ENCODE results near the gene SPHK1. TPM values are rescaled to one million over a fixed set of nuclear protein-coding genes. Genes with fewer than 3 reads are reported as not detected.

Gene SPHK1
- total and polyA plus RNA-seq, 2 donors (not counting 3 experiments of a cell fraction or from before 2014, with no cell fraction given): 85.6 to 97.4 TPM

DNA sequence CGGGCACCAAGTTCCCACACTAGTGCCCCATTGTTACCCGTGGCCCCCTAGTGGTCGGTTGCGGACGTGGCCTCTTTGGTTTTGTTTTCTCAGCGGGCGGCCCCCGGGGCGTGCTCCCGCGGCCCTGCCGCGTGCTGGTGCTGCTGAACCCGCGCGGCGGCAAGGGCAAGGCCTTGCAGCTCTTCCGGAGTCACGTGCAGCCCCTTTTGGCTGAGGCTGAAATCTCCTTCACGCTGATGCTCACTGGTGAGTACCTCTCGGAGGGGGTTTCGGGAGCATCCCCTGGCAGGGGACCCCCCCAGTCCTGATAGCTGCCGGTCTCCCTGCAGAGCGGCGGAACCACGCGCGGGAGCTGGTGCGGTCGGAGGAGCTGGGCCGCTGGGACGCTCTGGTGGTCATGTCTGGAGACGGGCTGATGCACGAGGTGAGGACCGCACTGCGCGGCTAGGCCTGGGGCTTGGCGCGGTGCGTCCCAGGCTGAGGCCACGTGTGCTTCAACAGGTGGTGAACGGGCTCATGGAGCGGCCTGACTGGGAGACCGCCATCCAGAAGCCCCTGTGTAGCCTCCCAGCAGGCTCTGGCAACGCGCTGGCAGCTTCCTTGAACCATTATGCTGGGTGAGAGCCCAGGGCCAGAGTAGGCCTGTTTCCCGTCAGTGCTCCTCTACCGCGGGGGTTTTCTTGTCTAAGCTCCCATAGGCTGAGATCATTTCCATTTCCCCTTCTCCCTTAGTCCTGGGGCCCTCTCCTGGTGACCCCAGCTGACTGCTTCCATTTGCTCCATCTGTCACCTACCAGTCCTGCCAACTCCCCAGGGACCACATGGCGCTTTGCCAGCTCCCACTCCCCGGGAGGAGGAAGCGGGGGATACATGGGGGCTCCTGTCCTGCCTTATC lies 1.7 kb downstream of the SPHK1 start:
- peak overlapping the region; percentile 54 to 68 (median 65) for H3K4me3 ChIP-seq (replicated peaks in 1 of 3; ENCODE audit: insufficient read depth in 1 of 3, low read depth in 1 of 3, low read length in 3 of 3)
- peak overlapping the region; percentile 97 for H3K9ac ChIP-seq (replicated peaks; ENCODE audit: extremely low read depth, insufficient read depth, low read length)
- TF ChIP-seq FOS (IDR thresholded peaks at IDR 0.05; ENCODE audit: borderline replicate concordance, insufficient read depth, low read length) (no peak), EZH2 (IDR thresholded peaks at IDR 0.05; ENCODE audit: borderline replicate concordance, low read depth, low read length, severe bottlenecking) (no peak), JUN (IDR thresholded peaks at IDR 0.05; ENCODE audit: borderline replicate concordance, insufficient read depth, insufficient read length, low read depth) (no peak), POLR2A (IDR thresholded peaks at IDR 0.05; ENCODE audit: low read depth, low read length) (no peak), MAX (IDR thresholded peaks at IDR 0.05; ENCODE audit: insufficient read depth, insufficient read length) (peak; percentile 90), POLR2AphosphoS5 (IDR thresholded peaks at IDR 0.05; ENCODE audit: insufficient read depth, low read depth, low read length) (peak; percentile 57), MYC (IDR thresholded peaks at IDR 0.05; ENCODE audit: low read depth, low read length) (peak; percentile 20), GATA2 (IDR thresholded peaks at IDR 0.05; ENCODE audit: insufficient read depth, insufficient read length, low read depth, low read length) (no peak), CTCF (IDR thresholded peaks at IDR 0.05; ENCODE audit: extremely low read depth in 1 of 2, insufficient read depth in 1 of 2, low read depth in 1 of 2, low read length in 2 of 2) (peak; percentile 89 to 90)
- H2AFZ ChIP-seq (ENCODE audit: low read depth, low read length): no peak overlapping the region
- dilution Hi-C loops (cut with MboI; ENCODE audit: extremely low pct_ligation_motif_present, low sequenced_read_pairs) (no loop called here), intact Hi-C loops (cut with micrococcal nuclease) (loop anchor here (1.0 to 2.0 kb wide), 3 partner anchors 16 to 71 kb away; no protein-coding TSS in a partner anchor)
- peaks cover 37% of the 10 kb centered on the region for H3K79me2 ChIP-seq (ENCODE audit: control insufficient read depth, insufficient read depth, low read length)
- no peaks in the 10 kb centered on the region for H4K20me1 ChIP-seq (replicated peaks; ENCODE audit: control insufficient read depth, extremely low read depth, insufficient read depth, low read length)
- no peaks in the 10 kb centered on the region for H3K27me3 ChIP-seq (ENCODE audit: control insufficient read depth in 2 of 2, insufficient read depth in 2 of 2, low read length in 2 of 2)
- ChIA-PET CTCF (interaction anchor here (0.7 to 8.1 kb wide), 15 partner anchors 10 to 107 kb away, joined by 3 to 106 read pairs (median 11); partner anchors contain the start of genes PRPSAP1 and QRICH2), POLR2A (interaction anchor here (0.6 to 3.1 kb wide), 5 partner anchors 12 to 92 kb away, joined by 3 to 13 read pairs (median 8); partner anchors contain the start of gene PRPSAP1)
- H3K9me3 ChIP-seq (replicated peaks; ENCODE audit: control insufficient read depth, insufficient read depth, low read length): no peaks in the 10 kb centered on the region
- FAIRE-seq (peak; percentile 88), DNase-seq (ENCODE audit: low read depth, low spot score) (peak; percentile 78)
- BruUV-seq (replicated peaks): no TSS peak
- H3K27ac ChIP-seq (ENCODE audit: insufficient read depth, low read depth, low read length): peak overlapping the region; percentile 97
- H3K9me1 ChIP-seq (replicated peaks; ENCODE audit: control insufficient read depth, extremely low read depth, insufficient read depth, low read length): no peaks in the 10 kb centered on the region
- peak overlapping the region; percentile 67 for H3K4me2 ChIP-seq (ENCODE audit: insufficient read depth, low read length)
- peaks cover 26% of the 10 kb centered on the region for H3K4me1 ChIP-seq (ENCODE audit: control insufficient read depth, extremely low read depth, insufficient read depth, low read length)
- H3K36me3 ChIP-seq (ENCODE audit: control insufficient read depth in 2 of 2, extremely low read depth in 1 of 2, insufficient read depth in 2 of 2, low read length in 2 of 2): peaks cover 0 to 4% of the 10 kb centered on the region in 2 experiments

Data from endothelial cell of umbilical vein (primary cell).